ENCODE results near the gene PLXNA2. TPM values are rescaled to one million over a fixed set of nuclear protein-coding genes. Genes with fewer than 3 reads are reported as not detected.

Gene PLXNA2
- total and polyA plus RNA-seq, 2 of the 13 experiments (the other 11 are each of a cell fraction or from before 2014, with no cell fraction given), result 1.1 to 2.1 TPM

- TF ChIP-seq ZNF878 (CRISPR knock-in tag; IDR thresholded peaks at IDR 0.05) (no peak), ZNF160 (CRISPR knock-in tag; IDR thresholded peaks at IDR 0.05) (no peak), ELK4 (CRISPR knock-in tag; IDR thresholded peaks at IDR 0.05; ENCODE audit: borderline replicate concordance) (no peak), FUBP1 (CRISPR knock-in tag; IDR thresholded peaks at IDR 0.05; ENCODE audit: borderline replicate concordance) (no peak), YEATS4 (CRISPR knock-in tag; IDR thresholded peaks at IDR 0.05; ENCODE audit: borderline replicate concordance) (no peak), ZFP36 (IDR thresholded peaks at IDR 0.05; ENCODE audit: borderline replicate concordance, low read depth, low read length, partially characterized antibody) (no peak), ZBTB43 (CRISPR knock-in tag; conservative IDR thresholded peaks at IDR 0.05) (no peak), SKI (IDR thresholded peaks at IDR 0.05; ENCODE audit: partially characterized antibody) (no peak), ZNF282 (IDR thresholded peaks at IDR 0.05; ENCODE audit: partially characterized antibody) (no peak), ZSCAN25 (CRISPR knock-in tag; IDR thresholded peaks at IDR 0.05) (no peak), ZNF746 (CRISPR knock-in tag; IDR thresholded peaks at IDR 0.05) (no peak), ZNF350 (CRISPR knock-in tag; IDR thresholded peaks at IDR 0.05; ENCODE audit: borderline replicate concordance, low read depth) (no peak), NCOA1 (CRISPR knock-in tag; IDR thresholded peaks at IDR 0.05) (no peak)
These were observed 236.8 kb downstream of the PLXNA2 start (continued) for GRCh38 chr1:208007319-208007937.

All from HepG2 (cell line).